VCaP (cell line): Measurements from ENCODE around the gene CBX7.

Experiments used
- H3K27ac ChIP-seq: fragments of 450-650 bp; 2 replicates; pipeline ENCODE4 v1.5.1; 2017
- TF ChIP-seq, protein P1 (sequence below): fragments of 450-650 bp; conservative IDR thresholded peaks from 2 replicates; pipeline ENCODE4 v1.5.1; 2017; ENCODE audit warnings: mild to moderate bottlenecking, moderate library complexity

CBX7 gene

DNA sequence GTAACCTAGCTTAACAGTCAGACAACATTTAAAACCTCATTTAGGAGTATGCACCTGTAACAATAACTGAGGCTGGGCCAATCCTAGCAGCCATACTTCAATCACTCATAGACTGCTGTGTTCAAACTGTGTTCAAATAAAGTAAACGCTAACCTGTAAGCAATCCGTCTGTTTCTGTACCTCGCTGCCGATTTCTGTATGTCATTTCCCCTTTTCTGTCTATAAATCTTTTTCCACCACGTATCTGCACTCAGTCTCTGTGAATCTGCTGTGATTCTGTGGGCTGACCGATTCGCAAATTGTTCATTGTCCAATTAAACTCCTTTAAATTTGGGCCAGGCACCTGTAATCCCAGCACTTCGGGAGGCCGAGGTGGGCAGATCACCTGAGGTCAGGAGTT is 43.1 kb downstream of the CBX7 start:
- H3K27ac ChIP-seq: no peak overlapping the region
- TF ChIP-seq, protein P1, sequence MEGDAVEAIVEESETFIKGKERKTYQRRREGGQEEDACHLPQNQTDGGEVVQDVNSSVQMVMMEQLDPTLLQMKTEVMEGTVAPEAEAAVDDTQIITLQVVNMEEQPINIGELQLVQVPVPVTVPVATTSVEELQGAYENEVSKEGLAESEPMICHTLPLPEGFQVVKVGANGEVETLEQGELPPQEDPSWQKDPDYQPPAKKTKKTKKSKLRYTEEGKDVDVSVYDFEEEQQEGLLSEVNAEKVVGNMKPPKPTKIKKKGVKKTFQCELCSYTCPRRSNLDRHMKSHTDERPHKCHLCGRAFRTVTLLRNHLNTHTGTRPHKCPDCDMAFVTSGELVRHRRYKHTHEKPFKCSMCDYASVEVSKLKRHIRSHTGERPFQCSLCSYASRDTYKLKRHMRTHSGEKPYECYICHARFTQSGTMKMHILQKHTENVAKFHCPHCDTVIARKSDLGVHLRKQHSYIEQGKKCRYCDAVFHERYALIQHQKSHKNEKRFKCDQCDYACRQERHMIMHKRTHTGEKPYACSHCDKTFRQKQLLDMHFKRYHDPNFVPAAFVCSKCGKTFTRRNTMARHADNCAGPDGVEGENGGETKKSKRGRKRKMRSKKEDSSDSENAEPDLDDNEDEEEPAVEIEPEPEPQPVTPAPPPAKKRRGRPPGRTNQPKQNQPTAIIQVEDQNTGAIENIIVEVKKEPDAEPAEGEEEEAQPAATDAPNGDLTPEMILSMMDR: no peak

DNA sequence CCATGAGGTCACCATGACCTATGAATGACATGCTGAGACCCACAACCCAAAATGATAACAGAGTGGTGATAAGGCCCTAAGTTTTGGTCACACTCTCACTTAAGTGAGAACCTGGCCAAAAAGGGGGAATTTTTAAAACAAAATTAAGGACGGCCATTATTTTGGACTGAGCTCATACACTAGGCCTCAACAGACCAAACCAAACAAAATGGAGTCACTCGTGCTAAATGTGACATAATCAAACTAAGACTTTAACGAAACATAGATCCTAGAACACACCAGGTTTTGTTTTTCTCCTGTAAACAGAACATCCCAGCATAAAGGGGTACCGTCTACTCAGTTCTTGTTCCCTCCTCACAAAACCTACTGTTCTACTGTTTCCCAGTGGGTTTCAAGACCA is 44.0 kb downstream of the CBX7 start:
- TF ChIP-seq, protein P1: no peak
- no peak overlapping the region for H3K27ac ChIP-seq

DNA sequence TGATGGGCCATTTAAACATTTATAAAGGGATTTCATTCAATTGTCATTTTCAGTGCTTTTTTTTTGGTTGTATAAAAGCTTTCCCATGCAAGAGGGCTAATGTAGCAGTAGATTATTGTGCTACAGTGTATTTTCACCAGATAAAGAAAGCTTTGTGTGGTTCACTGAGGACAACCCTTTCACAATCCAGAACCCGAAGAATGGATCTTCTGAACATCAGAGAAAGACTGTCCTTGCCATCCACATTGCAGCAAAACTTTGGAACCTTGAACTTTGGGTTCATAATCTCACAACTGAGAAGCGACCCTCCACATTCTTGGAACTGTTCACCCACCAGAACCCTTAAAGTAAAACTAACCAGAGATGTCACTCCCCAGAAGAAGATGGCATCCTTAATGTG is 46.2 kb downstream of the CBX7 start:
- H3K27ac ChIP-seq: no peak overlapping the region
- TF ChIP-seq, protein P1: no peak

DNA sequence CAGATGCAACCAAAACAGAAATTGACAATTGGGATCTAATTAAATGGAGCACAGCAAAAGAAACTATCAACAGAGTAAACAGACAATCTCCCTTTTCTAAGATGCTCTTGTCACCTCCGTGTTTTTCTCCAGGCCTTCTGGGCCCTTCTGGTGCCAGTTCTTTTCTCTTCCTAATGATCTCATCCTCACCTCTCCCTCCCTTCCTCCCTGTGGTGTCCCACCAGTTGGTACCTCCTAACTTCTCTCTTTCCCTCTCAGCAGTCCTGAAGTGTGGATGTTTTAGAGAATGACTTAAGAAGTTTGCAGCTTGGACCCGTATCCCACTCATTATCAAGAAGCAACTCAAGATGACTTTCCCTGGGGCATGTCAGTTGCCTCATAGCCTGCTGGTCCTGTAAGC is 49.0 kb downstream of the CBX7 start:
- no peak overlapping the region for H3K27ac ChIP-seq
- TF ChIP-seq, protein P1: no peak

DNA sequence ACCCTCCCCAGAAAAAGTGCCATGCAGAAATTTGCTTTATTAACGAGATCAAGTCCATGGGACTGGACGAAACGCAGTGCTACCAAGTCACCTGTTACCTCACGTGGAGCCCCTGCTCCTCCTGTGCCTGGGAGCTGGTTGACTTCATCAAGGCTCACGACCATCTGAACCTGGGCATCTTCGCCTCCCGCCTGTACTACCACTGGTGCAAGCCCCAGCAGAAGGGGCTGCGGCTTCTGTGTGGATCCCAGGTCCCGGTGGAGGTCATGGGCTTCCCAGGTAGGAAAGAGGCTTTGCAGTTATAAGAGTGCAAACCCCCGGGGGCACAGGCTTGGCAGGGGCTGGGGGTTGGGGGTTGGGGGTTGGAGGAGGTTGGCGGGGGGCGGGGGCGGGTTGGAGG is 51.3 kb downstream of the CBX7 start:
- H3K27ac ChIP-seq: no peak overlapping the region
- TF ChIP-seq, protein P1: no peak

DNA sequence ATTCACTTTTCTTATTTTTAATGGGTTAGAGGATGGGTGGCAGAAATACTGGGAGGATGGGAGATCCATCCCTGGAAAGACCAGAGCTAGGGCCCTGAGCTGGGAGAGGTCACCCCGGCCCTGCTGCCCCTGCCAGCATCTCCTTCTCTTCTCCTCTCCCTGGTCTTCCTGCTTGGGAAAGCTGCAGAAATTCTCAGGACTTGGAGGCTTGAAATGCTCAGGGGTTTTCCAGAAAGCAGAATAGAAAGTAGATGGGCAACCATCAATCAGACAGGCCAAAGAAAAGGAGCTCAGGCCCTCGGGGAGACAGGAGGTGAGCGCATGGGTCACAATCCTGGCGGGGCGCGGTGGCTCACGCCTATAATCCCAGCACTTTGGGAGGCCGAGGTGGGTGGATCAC is 53.9 kb downstream of the CBX7 start:
- TF ChIP-seq, protein P1: no peak
- H3K27ac ChIP-seq: no peak overlapping the region

DNA sequence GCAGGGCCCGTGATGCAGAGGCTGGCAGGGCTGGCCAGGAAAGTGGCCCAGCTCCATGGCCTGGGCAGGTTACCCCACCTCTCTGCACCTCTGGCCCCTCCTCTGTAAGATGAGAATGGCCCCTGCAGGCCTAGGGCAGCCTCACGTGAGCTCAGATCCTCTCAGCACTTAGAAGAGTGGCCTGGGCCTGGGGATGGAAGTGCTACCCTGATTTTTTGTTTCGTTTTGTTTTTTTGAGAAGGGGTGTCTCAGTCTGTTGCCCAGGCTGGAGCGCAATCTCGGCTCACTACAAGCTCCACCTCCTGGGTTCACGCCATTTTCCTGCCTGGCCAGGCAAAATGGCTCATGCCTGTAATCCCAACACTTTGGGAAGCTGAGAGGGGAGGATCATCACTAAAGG is 54.5 kb downstream of the CBX7 start:
- no peak overlapping the region for H3K27ac ChIP-seq
- TF ChIP-seq, protein P1: no peak
